HK-2 (cell line): ENCODE results near the gene MEOX1.
"Not testable (repeated sequence)": the region's sequence is repeated elsewhere in the genome, so short reads cannot be mapped to it uniquely, and the experiment has no call there.

Source experiments
- DNase-seq: peaks from one replicate; pipeline ENCODE4 v3.0.0-alpha.2; 2018; ENCODE audit not compliant: unreplicated experiment

Gene MEOX1

DNA sequence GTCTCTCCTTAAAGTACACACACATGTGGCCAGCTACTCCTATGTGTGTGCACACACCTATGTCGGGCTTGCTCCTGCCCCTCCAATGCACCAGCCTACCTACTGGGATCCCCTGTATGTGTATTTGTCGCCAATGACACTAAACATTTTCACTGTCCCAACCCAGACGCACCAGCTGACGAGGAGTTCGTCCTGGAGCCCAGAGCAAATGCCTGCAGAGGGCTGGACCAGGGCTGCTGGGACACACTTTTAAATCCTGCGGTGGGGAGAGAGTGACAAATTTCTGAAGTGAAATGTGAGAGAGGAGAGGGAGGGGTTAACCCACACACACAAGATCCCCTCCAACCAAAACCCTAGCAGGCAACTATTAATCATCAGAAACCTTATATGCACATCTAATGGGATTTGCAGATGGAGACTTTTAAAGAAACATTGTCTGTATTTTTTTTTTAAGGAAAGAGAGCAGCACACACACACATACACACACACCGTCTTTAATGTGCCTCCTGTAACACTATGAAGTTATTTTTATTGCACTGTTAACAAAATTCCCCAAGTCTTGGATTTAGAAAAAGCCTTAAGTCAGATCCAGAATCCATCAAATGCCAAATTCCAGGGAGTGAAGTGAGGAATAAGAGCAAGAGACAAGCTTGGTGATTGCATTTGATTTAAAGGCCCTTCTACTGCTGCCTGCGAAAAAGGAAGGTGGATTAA is at the start of gene MEOX1:
MEOX1 (minus strand) TSS at position 224 of the 714 bp plus-strand sequence. CDS start 388 bp downstream, outside the sequence.
- no peak for DNase-seq

DNA sequence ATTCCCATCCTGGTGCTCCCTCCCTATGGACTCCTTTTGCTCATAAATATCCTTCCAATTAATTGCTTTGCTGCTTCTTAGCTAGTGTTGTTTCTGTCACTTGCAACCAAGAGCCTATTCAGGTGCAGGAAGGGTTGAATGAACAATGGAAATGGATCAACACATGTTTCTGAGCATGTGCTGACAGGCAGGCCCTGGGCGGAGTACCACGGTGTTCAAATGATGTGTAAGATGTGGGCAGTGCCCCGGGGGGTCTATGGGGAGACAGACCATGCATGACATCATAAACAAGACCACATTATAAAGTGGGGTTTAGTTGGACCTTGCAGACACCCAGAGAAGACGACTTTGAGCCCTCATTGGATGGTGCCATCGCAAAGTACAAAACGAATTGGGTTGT is 48.4 kb upstream of the MEOX1 start:
- DNase-seq = no peak

DNA sequence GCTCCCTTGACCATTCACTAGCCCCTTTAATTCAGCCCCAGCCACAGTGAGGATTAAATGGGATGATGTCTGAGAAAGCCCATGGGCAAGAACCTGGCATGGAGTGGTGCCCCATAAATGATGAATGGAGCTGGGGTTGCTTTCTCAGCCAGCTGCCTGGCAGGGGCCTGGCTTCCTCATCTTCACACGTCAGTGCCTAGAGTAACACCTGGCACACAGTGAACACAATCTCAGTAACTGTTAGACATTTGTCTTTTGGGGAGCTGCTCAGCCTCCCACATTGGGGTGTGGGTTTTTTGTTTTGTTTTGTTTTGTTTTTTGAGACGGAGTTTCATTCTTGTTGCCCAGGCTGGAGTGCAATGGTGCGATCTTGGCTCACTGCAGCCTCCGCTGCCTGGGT is 47.5 kb upstream of the MEOX1 start:
- DNase-seq = no peak

DNA sequence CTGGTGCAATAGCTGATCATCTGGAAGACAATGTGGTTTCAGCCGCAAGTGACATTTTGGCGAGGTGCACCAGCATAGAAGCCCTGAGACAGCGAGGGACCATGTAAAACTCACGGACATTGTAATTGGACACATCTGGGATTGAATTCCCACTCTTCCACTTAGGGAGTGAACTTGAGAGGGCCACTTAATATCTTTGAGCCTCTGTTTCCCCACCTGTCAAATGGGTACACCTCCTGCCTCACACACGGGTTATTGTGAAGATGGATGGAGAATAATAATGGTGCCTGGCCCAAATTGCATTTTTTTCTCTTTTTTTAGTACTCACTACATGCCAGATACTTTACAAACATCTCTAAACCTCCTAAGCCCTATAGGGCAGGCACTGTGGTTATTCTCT is 45.5 kb upstream of the MEOX1 start:
- no peak for DNase-seq

GRCh38 chr17:43706235-43706634 is 44.5 kb upstream of the MEOX1 start:
- no peak for DNase-seq

DNA sequence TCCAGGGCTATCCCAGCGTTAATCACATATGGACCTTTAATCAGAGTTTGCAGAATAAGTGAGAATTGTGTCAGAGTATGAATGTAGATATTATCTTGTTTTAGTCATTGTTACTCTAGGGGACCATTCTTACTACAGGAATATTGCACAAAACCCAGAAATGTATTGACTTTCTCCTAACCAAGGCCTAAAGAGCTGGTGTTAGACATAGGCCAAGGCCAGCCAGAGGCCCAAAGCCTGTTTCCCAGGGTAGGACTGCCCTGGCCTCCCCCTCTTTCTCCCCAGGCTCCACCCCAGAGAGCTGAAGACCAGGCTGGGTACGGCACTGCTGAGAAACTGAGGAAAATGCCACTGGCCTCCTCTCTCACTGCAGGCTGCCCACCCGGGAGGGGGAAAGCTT is 41.9 kb upstream of the MEOX1 start:
- DNase-seq = no peak

DNA sequence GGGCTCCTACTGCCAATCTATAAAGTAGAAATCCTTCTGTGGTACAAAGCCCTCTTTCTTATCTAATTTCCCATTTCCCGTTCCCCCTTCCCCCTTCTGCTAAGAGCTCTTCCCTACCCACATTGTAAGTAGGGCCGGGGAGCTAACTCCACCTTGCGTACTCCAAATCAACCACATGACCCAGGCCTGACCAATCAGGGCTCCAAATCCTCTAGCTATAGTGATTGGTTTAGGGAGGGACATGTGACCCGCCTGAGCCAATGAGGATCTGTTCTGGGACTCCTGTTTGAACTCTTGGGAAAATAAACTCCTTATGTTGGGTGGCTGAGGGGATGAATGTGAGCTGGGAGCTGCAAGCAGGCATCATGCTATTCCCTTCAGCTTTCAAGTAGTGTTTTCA is 40.9 kb upstream of the MEOX1 start:
- no peak for DNase-seq

GRCh38 chr17:43701318-43701743 is 39.6 kb upstream of the MEOX1 start:
- peak; percentile 94 for DNase-seq

DNA sequence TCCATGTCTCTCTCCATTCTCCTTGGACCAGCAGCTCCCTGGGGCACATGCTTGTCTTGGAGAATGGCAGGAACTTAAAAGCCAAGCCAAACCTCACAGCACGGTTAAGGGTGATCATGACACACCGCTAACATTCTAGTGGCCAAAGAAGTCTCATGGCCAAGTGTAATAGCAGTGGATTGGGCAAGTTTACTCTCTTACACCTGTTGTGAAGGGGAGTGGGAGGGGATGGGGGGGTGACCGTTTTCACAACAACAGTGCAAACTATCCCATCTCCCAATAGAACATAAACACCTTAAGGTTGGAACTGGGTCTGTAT is 37.7 kb upstream of the MEOX1 start:
- no peak for DNase-seq

GRCh38 chr17:43698678-43699437 is 37.1 kb upstream of the MEOX1 start:
- DNase-seq = no peak

GRCh38 chr17:43697937-43698336 is 36.2 kb upstream of the MEOX1 start:
- DNase-seq = no peak

DNA sequence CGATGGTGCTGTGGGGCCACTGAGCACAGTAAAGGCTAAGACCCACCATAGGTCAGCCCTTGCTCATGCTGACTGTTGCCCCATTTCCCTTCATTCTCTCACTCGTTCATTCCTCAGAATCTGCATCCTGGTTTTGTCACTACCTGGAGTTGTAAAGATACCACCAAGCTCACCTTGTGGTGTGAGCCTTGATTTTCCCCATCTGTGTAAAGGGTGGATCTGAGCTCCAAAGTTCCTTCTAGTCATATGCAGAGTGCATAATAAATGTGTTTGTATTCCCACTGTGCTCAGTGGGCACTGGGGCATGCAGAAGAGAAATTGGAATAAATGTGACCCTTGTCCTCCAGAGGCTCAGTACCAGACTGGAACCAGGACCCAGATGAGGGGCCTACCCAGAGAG is 35.2 kb upstream of the MEOX1 start:
- DNase-seq = no peak

- no peak for DNase-seq
Observed at GRCh38 chr17:43695970-43696865, 34.5 kb upstream of the MEOX1 start.

- peak; percentile 75 for DNase-seq
Observed at GRCh38 chr17:43694081-43694870, 32.6 kb upstream of the MEOX1 start.

GRCh38 chr17:43691317-43691693 is 29.6 kb upstream of the MEOX1 start:
- no peak for DNase-seq

- DNase-seq = no peak
Observed at GRCh38 chr17:43690624-43691316, 29.0 kb upstream of the MEOX1 start.

DNA sequence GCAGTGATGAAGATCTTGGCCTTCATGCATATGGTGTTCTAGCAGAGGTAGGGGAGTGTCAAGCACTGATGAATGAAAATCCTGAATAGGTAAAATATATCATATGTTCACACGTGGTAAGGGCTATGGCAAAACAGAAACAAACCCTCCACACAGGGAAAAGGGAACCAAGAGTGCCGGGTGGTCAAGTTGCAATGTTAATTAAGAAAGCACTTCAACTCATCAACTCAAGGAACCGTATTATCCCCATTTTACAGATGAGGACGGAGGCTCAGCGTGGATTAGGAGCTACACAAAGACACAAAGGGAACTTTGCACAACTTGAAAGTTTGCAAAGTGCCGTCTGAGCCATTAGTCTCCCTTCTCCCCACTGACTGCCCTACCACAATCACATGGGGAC is 28.1 kb upstream of the MEOX1 start:
- DNase-seq = no peak

GRCh38 chr17:43689131-43689530 is 27.4 kb upstream of the MEOX1 start:
- no peak for DNase-seq

- not testable (repeated sequence) for DNase-seq
Observed at GRCh38 chr17:43686957-43687356, 25.2 kb upstream of the MEOX1 start.

- no peak for DNase-seq
Observed at GRCh38 chr17:43683928-43684653, 22.4 kb upstream of the MEOX1 start.
